GM21367 (cell line): ENCODE data around the gene CACYBP.

ENCODE experiments used
- ATAC-seq: cut with Tn5 transposase; IDR thresholded peaks from one replicate; pipeline ENCODE4 v1.9.1; 2021; ENCODE audit not compliant: unreplicated experiment

The CACYBP gene, protein sequence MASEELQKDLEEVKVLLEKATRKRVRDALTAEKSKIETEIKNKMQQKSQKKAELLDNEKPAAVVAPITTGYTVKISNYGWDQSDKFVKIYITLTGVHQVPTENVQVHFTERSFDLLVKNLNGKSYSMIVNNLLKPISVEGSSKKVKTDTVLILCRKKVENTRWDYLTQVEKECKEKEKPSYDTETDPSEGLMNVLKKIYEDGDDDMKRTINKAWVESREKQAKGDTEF

GRCh38 chr1:174999936-175000696, at the start of gene CACYBP:
Gene CACYBP (plus strand): TSS chr1:174999947. CDS start chr1:175000181, 234 bp downstream.
- ATAC-seq, result peak; percentile 5

GRCh38 chr1:174953285-174954072, 46.3 kb upstream of the CACYBP start:
- ATAC-seq, result no peak

GRCh38 chr1:174954073-174954460, 45.7 kb upstream of the CACYBP start:
- ATAC-seq, result no peak

DNA sequence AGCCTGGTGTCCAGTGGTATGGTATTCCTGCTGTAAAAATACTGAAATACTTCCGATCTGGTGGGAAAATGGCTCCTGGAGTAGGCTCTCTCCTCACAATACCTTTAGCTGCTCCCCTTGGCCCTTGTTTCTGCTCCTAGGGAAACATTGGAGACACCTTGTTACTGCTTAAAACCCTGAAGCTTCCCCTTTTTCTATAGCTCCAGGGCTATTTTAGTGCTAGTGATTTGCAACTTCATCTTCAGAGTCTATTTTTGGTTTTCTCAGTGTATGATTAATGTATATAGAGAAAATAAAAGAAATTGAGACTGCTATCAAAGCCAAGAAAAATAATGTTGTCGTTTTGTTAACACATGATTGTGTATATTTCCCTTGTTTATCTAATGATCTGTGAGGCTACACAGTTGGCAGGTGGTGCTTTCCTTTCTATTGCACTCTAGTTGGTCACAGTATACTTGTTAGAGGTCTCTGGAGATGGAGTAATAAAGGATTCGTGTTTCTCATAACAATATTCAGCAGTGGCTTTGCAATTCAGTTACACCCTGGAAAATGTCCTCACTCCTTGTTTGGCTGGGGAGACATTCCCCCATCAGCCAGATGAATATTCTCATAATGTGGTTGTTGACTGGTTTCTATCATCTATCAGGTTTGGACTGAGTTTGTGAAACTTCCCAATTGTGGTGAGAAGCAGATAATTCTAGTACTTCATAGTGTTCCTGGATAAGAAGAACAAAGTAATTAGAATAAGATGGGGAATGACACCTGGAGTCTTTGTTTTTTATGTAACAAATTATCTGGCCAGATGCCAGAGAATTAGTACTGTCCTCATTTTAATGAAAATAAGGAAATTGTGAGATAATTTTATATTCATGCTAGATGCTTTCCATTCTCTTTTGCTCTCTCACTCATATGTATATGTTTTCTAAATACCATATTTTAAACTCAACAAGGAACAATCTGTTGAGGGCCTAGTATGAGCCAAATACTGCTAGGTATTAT, 44.8 kb upstream of the CACYBP start:
- ATAC-seq, result no peak

- ATAC-seq, result no peak
Measured at GRCh38 chr1:174956086-174956485, 43.7 kb upstream of the CACYBP start.

DNA sequence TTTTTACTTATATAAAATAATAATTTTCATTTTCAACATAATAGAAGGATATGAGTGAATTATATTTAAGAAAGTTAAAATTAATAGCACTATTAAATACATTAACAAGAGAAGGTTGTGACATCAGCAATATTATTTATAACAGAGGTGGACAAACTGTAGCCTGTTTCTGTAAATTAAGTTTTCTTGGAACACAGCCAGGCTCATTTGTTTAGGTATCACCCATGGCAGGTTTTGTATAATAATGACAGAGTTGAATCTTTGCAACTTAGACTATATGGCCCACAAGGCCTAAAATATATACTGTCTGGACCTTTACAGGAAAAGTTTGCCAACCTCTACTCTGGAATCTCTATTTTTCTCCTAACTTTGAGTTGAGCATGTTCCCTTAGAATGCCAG, 42.8 kb upstream of the CACYBP start:
- no peak for ATAC-seq

DNA sequence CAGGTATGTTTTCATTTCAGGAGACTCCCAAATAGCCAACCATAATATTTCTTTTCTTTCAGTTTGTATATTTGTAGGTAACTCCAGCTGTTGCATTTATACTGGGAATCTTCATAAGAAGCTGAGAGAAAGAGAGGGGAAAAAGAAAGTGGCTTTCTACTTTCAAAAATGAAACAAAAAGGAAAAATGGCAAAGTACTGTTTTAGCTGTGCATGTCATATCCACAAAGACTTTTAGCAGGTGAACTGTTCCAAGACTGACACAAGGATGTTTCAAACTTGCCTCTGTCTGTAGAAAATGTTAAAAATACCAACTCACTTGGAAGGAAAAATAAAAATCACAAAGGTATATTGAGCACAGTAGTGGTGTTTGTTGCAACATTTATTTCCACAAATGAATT, 41.9 kb upstream of the CACYBP start:
- ATAC-seq, result no peak

GRCh38 chr1:174958396-174958795, 41.4 kb upstream of the CACYBP start:
- no peak for ATAC-seq

DNA sequence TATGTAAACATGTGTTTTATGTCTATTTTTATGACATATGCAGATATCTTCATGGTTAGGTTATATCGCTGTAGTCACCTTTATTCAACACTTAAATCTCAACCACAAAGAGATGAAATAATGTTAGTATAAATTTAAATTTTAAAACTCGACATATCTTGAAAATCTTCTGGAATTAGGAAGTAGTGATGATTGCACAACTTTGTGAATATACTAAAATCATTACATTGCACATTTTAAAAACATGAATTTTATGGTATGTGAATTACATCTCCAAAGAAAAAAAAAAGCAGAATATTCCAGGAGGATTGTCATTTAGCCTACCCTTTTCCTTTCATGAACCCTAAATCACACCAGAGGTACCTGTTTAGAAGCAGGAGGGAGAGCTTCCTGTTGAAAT, 39.4 kb upstream of the CACYBP start:
- ATAC-seq, result no peak

DNA sequence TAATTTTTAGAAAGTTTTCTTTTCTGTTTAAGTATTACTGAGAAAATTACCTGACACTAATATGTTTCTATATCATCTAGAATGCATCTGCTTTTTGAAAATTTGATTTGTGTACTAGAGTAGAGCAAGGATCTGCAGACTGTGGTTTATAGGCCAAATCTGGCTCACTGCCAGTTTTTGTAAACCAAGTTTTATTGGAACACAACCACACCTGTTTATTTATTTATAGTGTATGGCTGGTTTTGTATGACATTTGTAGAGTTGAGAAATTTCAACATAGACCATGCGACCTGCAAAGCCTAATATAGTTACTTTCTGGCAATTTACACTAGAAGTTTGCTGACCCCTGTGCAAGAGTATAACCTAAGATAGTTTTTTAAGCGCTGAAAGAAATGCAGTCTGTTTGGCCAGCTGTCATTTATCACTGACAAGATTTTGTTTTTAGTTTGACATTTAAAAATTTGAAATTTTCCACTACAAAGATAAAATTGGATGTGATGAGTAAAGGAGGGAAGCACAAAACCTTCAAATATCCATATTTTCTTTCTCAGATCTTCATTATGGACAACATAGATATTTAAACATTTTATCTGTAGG, 36.1 kb upstream of the CACYBP start:
- ATAC-seq, result no peak

GRCh38 chr1:174964261-174964971, 35.3 kb upstream of the CACYBP start:
- ATAC-seq, result no peak

- no peak for ATAC-seq
Measured at GRCh38 chr1:174964972-174965361, 34.8 kb upstream of the CACYBP start.

- ATAC-seq, result no peak
Measured at GRCh38 chr1:174965362-174966007, 34.3 kb upstream of the CACYBP start.

DNA sequence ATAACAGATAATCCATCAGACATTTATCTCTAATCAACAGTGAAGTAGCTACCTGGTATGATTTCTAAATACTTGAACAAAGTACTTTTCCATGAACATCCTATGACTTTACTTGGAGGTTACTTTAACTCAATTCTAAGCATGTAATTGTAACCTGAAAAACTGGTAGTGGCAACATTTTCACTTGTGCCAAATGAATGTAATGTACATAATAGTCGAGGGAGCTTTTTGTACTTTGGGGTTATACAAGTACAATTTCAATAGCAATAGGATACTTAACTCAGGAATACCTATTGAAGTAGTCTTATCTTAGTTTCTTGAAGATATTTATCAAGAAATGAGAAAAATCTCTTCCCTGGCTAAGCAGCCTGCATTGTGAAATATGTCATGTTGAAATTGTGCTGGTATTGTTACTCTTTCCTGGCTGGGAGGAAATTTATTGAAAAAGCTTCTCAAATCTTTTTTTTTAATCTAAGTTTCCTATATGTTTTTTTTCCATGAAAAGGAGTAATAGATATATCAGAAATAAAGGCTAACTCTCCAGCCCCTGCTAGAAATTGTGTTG, 33.7 kb upstream of the CACYBP start:
- ATAC-seq, result no peak

- ATAC-seq, result no peak
Measured at GRCh38 chr1:174967845-174968705, 31.7 kb upstream of the CACYBP start.

- ATAC-seq, result peak; percentile 77
Measured at GRCh38 chr1:174968750-174969244, 30.9 kb upstream of the CACYBP start.

DNA sequence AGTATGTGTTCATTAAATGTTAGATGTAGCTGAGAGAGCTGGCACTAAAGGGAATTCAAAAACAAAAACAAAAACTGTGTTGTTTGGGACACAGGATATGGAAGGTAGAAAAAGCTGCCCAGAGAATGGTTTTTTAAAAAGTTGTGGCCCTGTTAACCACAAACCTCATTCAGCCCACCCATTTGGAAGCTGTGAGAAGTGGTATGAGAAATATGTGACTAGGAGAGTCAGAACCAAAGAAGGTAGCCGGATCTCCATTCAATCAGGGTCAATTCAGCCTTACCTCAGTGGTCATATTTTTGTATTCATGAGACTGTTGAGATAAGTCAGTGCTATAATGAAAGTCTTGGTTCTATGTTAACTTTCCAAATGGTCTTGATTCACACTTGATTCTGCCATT, 29.8 kb upstream of the CACYBP start:
- no peak for ATAC-seq

GRCh38 chr1:174971466-174971865, 28.3 kb upstream of the CACYBP start:
- ATAC-seq, result no peak
